ENCODE results near the gene HECTD1.

HECTD1 gene

DNA sequence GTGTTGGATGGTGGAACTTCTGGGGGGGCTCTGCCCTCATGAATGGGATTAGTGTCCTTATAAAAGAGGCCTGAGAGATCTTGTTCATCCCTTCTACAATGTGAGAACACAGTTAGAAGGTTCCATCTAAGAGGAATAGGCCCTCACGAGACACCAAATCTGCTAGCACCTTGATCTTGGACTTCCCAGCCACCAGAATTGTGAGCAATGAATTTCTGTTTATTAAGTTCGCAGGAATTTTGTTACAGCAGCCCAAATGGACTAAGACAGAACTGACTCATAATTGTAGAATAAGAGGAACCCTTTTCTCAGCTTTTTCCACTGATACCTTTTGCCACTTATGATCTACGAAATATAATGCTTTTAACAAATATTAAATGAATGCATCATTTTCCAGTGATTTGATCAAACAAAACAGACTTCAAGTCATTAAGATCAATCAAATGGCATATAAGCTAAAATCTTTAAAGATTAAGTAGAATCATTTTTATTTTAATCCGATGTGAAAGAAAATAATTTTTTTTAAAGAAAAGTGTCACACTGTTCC lies 68.2 kb downstream of the HECTD1 start:
- TF ChIP-seq, protein P1, sequence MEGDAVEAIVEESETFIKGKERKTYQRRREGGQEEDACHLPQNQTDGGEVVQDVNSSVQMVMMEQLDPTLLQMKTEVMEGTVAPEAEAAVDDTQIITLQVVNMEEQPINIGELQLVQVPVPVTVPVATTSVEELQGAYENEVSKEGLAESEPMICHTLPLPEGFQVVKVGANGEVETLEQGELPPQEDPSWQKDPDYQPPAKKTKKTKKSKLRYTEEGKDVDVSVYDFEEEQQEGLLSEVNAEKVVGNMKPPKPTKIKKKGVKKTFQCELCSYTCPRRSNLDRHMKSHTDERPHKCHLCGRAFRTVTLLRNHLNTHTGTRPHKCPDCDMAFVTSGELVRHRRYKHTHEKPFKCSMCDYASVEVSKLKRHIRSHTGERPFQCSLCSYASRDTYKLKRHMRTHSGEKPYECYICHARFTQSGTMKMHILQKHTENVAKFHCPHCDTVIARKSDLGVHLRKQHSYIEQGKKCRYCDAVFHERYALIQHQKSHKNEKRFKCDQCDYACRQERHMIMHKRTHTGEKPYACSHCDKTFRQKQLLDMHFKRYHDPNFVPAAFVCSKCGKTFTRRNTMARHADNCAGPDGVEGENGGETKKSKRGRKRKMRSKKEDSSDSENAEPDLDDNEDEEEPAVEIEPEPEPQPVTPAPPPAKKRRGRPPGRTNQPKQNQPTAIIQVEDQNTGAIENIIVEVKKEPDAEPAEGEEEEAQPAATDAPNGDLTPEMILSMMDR (conservative IDR thresholded peaks at IDR 0.05; ENCODE audit: low read depth, low read length) = no peak
- no peak for DNase-seq (ENCODE audit: low read depth)
- H3K4me3 ChIP-seq (ENCODE audit: low read depth, low read length) = no peak overlapping the region

DNA sequence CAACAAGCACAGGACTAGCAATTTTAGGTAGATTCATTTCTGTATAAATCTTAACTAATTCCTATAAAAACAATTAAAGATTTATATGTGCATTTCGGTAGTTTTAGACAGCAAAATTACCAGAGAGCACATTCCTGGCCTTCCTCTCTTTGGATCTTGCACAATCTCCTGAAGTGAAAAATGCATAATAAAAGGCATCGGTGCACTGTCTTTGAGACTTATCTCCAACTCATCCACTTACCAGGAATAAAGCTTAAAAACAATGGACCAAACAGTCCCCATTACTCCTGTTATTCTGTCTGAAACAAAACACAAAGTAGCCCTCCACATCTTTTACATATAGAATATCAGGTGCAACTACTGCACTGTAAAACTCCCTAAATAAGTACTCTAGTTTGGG lies 69.3 kb downstream of the HECTD1 start:
- no peak overlapping the region for H3K4me3 ChIP-seq (ENCODE audit: low read depth, low read length)
- peak; percentile 42 for DNase-seq (ENCODE audit: low read depth)
- TF ChIP-seq, protein P1 (conservative IDR thresholded peaks at IDR 0.05; ENCODE audit: low read depth, low read length) = no peak

DNA sequence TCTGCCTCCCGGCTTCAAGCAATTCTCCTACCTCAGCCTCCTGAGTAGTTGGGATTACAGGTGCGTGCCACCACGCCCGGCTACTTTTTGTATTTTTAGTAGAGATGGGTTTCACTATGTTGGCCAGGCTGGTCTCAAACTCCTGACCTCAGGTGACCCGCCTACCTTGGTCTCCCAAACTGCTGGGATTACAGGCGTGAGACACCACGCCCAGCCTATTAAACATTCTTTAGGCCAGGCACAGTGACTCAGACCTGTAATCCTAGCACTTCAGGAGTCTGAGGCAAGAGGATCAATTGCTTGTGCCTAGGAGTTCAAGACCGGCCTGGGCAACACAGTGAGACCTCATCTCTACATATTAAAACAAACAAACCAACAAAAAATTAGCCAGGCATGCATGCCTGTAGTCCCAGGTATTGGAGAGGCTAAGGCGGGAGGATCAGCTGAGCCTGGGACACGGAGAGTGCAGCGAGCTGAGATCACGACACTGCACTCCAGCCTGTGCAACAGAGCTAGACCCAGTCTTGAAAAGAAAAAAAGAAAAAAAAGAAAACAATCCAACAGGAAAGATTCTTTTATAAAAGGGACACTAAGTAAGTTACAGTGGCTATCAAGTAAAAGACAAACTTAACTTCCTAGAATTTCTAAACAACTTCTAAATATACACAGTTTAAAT lies 70.2 kb downstream of the HECTD1 start:
- no peak overlapping the region for H3K4me3 ChIP-seq (ENCODE audit: low read depth, low read length)
- TF ChIP-seq, protein P1 (conservative IDR thresholded peaks at IDR 0.05; ENCODE audit: low read depth, low read length) = no peak
- DNase-seq (ENCODE audit: low read depth) = no peak

GRCh38 chr14:31133133-31133532 lies 74.5 kb downstream of the HECTD1 start:
- no peak for DNase-seq (ENCODE audit: low read depth)
- TF ChIP-seq, protein P1 (conservative IDR thresholded peaks at IDR 0.05; ENCODE audit: low read depth, low read length) = no peak
- no peak overlapping the region for H3K4me3 ChIP-seq (ENCODE audit: low read depth, low read length)

DNA sequence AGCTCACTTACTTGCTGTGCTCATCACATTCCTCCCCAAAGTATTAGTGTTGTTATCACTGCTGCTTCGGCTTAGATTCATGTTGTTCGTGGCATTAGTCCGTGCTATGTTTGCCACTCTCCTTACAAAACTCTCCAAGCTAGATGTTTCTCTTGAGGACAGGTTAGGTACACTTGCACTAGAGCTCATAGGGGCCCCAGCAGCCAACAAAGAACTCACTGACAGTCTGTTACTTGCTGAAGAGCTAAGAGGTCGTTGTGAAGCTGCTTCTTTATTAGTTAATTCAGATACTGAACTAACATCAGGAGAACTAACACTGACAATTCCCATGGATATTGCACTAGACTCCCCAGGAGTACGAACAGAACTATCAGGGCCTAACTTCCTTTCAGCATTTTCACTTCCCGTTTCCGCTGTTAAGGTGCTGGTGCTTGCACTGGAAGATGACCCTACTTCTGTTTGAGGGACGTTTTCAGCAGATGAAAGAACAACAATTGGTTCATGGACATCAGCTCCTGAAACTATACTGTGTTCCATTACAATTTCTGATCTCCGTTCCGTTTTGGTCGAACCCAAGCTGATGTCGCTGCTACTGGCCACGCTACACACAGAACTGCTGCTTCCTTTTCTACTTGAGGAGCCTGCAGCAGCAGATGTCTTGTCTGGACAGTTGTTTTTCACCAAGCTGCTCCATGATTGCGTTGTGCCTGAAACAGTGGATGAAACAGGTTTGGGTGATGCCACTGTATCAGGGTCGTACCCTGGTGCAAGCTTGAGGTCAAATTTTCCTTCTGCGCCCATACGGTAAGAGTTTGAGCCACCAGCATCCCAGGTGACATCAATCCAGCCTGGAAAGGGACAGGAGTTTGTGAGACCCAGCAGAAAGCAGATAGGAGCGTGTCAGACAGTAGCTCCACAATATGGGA lies 78.7 kb downstream of the HECTD1 start:
- no peak overlapping the region for H3K4me3 ChIP-seq (ENCODE audit: low read depth, low read length)
- TF ChIP-seq, protein P1 (conservative IDR thresholded peaks at IDR 0.05; ENCODE audit: low read depth, low read length) = no peak
- no peak for DNase-seq (ENCODE audit: low read depth)

DNA sequence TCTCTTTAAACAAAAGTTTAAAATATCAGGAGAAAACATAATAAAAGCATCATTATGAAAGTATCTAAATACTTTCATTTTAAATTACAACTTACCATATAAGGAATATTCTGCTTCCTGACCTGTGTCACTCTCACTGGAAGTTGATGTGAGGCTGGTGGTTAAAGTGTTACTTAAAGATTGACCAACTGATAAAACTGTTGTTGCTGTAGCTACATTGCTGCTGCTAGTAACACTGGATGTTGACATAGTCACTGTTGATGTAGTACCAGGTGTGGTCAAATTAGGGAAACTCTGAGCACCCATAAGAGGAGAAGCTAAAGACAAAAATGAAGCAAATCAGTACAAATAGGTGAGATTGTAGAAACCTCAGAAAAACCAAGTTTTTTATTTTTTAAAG lies 79.9 kb downstream of the HECTD1 start:
- H3K4me3 ChIP-seq (ENCODE audit: low read depth, low read length) = no peak overlapping the region
- TF ChIP-seq, protein P1 (conservative IDR thresholded peaks at IDR 0.05; ENCODE audit: low read depth, low read length) = no peak
- peak; percentile 13 for DNase-seq (ENCODE audit: low read depth)
